Calu3 (cell line): Measurements from ENCODE around the gene LHB. TPM values are rescaled to one million over a fixed set of nuclear protein-coding genes. Genes with fewer than 3 reads are reported as not detected.

ENCODE experiments used
- BruUV-seq: library from RNA; stranded (reverse); fragments of 400-500 nt; replicated peaks from 2 replicates; lab custom pipeline; 2021; lab: Mats Ljungman, UMichigan
- CTCF ChIA-PET: fragments of 300-600 bp; sonication (Branson Sonifier 250); formaldehyde crosslinking; loops from one replicate; lab custom pipeline; 2022; ENCODE audit warnings: antibody characterized with exemption; lab: Charles Lee
- DNase-seq: peaks from one replicate; pipeline ENCODE4 v3.0.0; 2022
- H3K27ac Mint-ChIP-seq: one replicate; pipeline ENCODE4 v1.8.0; 2022; ENCODE audit warnings: mixed read lengths; ENCODE audit not compliant: unreplicated experiment
- H3K27me3 Mint-ChIP-seq: one replicate; pipeline ENCODE4 v1.8.0; 2022; ENCODE audit warnings: mixed read lengths; ENCODE audit not compliant: unreplicated experiment
- H3K36me3 Mint-ChIP-seq: one replicate; pipeline ENCODE4 v1.8.0; 2022; ENCODE audit warnings: mild to moderate bottlenecking, moderate library complexity, mixed read lengths; ENCODE audit not compliant: insufficient read depth, unreplicated experiment
- H3K4me1 Mint-ChIP-seq: one replicate; pipeline ENCODE4 v1.8.0; 2022; ENCODE audit warnings: mild to moderate bottlenecking, low read depth, mixed read lengths; ENCODE audit not compliant: unreplicated experiment
- H3K4me3 Mint-ChIP-seq: one replicate; pipeline ENCODE4 v1.8.0; 2022; ENCODE audit warnings: mild to moderate bottlenecking, low read depth, moderate library complexity, mixed read lengths; ENCODE audit not compliant: unreplicated experiment
- H3K9me3 Mint-ChIP-seq: one replicate; pipeline ENCODE4 v1.8.0; 2022; ENCODE audit warnings: low read depth, mixed read lengths; ENCODE audit not compliant: unreplicated experiment
- CTCF ChIP-seq: fragments of 200-600 bp; IDR thresholded peaks from one replicate; pipeline ENCODE4 v1.8.0; 2022; ENCODE audit warnings: antibody characterized with exemption; ENCODE audit not compliant: unreplicated experiment
- intact Hi-C: fragments of 100-400 bp; cut with micrococcal nuclease; formaldehyde crosslinking; loops from one replicate; pipeline ENCODE4 v1.10.0; 2022; ENCODE audit not compliant: unreplicated experiment
- total RNA-seq: library from RNA; stranded (reverse); gene quantifications from 2 replicates; pipeline ENCODE4 v1.2.3, GENCODE V29; 2022

LHB gene
- total RNA-seq, 1 experiment from 2014 or later = 1.1 TPM

GRCh38 chr19:48970923-48971395 lies 45.9 kb downstream of the LHB start:
- Mint-ChIP-seq H3K27me3 (no peaks in the 10 kb centered on the region), H3K36me3 (peaks cover 66% of the 10 kb centered on the region), H3K9me3 (no peaks in the 10 kb centered on the region), H3K4me1 (no peaks in the 10 kb centered on the region), H3K27ac (no peak overlapping the region), H3K4me3 (no peak overlapping the region)
- peak; percentile 95 for TF ChIP-seq CTCF
- CTCF ChIA-PET = interaction anchor here (0.6 to 2.3 kb wide), 21 partner anchors 9 to 278 kb away, joined by 3 to 17 read pairs (median 4); partner anchors contain the start of genes BAX, DHDH, GYS1 and HSD17B14
- BruUV-seq = no TSS peak
- intact Hi-C loops = loop anchor here (2.0 kb wide), 1 partner anchor 176 kb away; no protein-coding TSS in a partner anchor
- peak; percentile 85 for DNase-seq

- Mint-ChIP-seq H3K27me3 (no peaks in the 10 kb centered on the region), H3K9me3 (no peaks in the 10 kb centered on the region), H3K36me3 (peaks cover 69% of the 10 kb centered on the region), H3K27ac (no peak overlapping the region), H3K4me3 (no peak overlapping the region), H3K4me1 (peaks cover 4% of the 10 kb centered on the region)
- no peak for TF ChIP-seq CTCF
- intact Hi-C loops = loop anchor here (2.0 kb wide), 1 partner anchor 175 kb away; no protein-coding TSS in a partner anchor
- CTCF ChIA-PET = interaction anchor here (0.6 to 2.3 kb wide), 21 partner anchors 8 to 279 kb away, joined by 3 to 17 read pairs (median 4); partner anchors contain the start of genes BAX, DHDH, GYS1 and HSD17B14
- no peak for DNase-seq
- no TSS peak for BruUV-seq
Observed at GRCh38 chr19:48970139-48970766, 46.6 kb downstream of the LHB start.

GRCh38 chr19:48969276-48970138 lies 47.4 kb downstream of the LHB start:
- H3K4me1 Mint-ChIP-seq = peaks cover 12% of the 10 kb centered on the region
- no peak overlapping the region for H3K27ac Mint-ChIP-seq
- H3K27me3 Mint-ChIP-seq = no peaks in the 10 kb centered on the region
- no peak for DNase-seq
- TF ChIP-seq CTCF = no peak
- intact Hi-C loops = loop anchor here (2.0 to 5.0 kb wide), 2 partner anchors 175 to 332 kb away; partner anchors contain the start of gene DBP
- H3K36me3 Mint-ChIP-seq = peaks cover 72% of the 10 kb centered on the region
- CTCF ChIA-PET = interaction anchor here (1.1 to 2.3 kb wide), 4 partner anchors 24 to 174 kb away, joined by 3 to 17 read pairs (median 13); partner anchors contain the start of genes GYS1, HSD17B14 and RUVBL2
- no peaks in the 10 kb centered on the region for H3K9me3 Mint-ChIP-seq
- BruUV-seq = no TSS peak
- no peak overlapping the region for H3K4me3 Mint-ChIP-seq

- peaks cover 72% of the 10 kb centered on the region for H3K36me3 Mint-ChIP-seq
- BruUV-seq = no TSS peak
Observed at GRCh38 chr19:48968813-48969218, 48.1 kb downstream of the LHB start.

More at GRCh38 chr19:48968813-48969218, 48.1 kb downstream of the LHB start:
- no peak for DNase-seq
- peaks cover 19% of the 10 kb centered on the region for H3K4me1 Mint-ChIP-seq
- no peak overlapping the region for H3K27ac Mint-ChIP-seq
- no peak overlapping the region for H3K4me3 Mint-ChIP-seq
- intact Hi-C loops = loop anchor here (5.0 kb wide), 1 partner anchor 332 kb away; the partner anchor contains the start of gene DBP
- H3K9me3 Mint-ChIP-seq = no peaks in the 10 kb centered on the region
- TF ChIP-seq CTCF = no peak
- CTCF ChIA-PET = no interaction called here
- no peaks in the 10 kb centered on the region for H3K27me3 Mint-ChIP-seq
